HG03066 (cell line): ENCODE results near the gene KRT76.

Experiments
- ATAC-seq: cut with Tn5 transposase; IDR thresholded peaks from one replicate; pipeline ENCODE4 v1.9.1; 2021; ENCODE audit warnings: low read depth; ENCODE audit not compliant: unreplicated experiment

KRT76 gene

DNA sequence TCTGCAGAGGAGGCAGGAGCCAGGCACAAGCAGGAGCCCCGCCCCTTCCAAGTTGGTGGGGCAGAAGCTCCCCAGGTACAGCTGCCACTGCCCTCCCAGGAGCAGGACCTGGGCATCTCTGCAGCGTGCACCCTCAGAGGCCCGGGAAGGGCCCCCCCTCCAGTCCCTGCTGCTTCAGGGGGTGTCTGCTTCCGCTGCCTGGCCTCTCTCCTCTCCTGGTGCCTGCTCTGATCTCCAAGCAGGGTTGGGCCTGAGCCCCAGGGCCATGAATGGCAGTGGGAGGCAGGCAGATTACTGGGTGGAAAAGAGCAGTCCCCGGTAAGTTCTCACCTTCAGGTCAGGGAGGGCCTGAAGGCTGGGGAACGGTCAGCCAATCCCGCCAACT lies 35.0 kb downstream of the KRT76 start:
- ATAC-seq, result no peak

DNA sequence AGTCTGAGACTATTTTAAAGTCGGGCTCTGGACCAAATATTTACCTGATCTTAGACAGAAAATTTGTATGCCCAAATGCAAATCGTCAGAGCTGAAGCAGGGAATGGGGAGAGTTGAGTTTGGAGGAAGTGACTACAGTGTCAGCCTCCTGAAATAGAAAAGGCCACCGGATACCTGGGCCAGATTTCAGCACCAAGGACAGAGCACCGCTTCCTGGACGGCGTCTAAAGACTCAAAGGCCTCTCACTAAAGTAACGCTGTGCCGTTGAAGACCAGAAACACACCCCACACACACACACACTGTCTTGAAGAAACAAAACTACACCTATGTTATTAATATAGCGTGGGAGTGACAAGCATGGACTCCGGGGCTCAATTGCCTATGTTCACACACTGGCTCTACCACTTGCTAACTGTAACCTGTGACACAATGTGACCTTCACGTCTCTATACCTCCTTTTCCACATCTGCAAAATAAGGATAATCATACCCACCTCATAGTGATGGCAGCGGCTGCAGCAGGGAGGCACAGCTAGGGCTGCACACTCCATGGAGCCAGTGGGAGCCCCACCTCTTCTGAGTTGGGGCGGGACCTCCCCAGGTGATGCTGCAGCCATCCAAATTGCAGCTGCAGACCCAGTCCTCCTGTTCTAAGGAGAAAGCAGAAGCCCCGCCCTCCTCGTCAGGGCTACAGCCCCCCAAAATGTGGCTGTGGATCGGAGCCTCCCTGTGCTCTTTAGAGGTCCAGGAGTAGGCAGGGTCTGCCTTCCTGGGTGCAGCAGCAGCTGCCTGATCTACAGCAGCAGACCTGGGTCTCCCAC lies 35.6 kb downstream of the KRT76 start:
- no peak for ATAC-seq

DNA sequence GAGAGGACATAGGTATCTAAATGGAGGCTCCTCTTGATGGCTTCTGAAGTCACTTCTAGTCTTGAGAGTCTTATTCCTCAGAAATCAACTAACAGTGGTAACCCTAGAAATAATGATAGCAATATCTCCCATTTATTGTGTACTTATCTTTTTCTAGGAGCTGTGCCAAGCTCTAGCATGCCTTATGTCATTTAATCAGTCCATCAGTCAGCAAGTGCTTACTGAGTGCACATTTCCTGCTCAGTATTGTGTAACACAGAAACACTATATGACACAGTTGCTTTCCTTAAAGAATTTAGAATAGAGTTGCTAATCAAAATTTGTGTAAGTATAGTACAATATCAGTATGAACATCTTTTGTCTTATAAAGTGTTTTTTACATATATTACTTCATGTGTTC lies 36.6 kb downstream of the KRT76 start:
- ATAC-seq, result no peak

DNA sequence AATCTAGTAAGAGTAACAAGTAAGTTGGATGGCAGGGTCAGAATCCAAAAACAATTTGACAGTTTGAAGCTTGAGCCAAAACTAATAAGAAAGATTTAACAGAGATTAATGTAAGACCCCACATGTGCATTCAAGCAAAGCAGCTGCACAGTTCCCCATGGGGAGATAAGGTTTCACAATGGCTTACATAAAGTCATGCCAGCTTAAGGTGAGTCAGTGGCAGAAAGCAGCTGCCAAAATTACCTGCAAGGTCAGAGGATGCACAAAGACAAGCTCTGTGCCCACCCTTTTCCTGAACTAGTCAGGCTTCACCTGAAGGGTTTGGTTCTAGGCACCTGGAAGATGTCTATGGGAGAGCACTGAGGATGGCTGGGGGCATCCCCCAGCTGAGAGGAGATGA lies 37.2 kb downstream of the KRT76 start:
- ATAC-seq, result no peak

DNA sequence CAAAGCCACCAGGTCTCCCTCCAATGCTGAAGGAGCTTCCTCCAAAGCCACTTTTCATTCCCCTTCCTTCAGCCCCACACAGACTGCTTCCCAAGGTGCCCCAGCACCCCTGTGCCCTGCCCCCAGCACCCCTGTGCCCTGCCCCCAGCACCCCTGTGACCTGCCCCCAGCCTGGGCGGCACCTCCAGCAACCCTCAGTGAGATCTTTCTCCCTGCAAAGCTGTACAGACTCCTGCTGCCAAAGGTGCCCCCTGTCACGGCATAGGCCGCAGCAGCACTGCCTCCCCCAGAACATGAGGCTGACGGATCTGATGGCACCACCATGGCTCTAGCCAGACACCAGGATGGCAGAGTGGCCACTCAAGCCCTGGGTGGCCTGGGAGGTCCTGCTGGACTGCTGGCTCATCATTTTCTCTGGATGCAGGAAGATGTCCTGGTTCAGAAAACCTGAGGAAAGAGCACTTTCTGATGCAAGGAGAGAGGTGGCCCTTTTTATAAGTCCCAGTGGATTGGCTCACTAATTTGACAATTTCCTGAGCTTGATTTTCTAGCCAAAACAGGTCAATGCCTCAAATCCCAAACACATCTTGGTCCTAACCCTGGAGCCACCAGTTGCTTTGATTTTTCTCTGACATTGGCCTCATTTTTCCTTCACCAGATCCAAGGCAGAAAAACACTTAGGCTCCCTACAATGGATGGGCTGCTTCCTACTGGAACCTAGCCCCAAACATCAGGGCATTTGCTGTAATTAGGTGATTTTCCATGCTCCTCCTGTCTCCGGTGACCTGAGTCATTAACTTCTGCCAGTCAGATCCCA lies 41.1 kb downstream of the KRT76 start:
- no peak for ATAC-seq

DNA sequence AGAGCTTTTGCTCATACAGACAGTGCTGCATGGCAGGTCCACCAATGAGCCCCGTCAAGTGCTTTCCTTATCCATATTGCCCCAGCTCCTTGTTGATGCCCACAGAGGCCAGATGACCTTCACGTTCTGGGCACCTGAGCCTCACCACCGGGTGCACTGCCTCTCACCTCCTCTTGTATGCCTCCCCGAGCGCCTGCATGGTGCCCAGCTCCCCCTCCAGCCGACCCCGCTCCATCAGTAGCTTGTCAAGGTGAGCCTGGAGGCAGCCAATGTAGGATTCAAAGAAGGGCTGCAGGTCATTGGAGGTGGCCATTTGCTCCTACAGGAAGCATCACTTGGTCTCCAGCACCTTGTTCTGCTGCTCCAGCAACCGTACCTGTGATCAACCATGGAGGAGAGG lies 42.0 kb downstream of the KRT76 start:
- ATAC-seq, result no peak

DNA sequence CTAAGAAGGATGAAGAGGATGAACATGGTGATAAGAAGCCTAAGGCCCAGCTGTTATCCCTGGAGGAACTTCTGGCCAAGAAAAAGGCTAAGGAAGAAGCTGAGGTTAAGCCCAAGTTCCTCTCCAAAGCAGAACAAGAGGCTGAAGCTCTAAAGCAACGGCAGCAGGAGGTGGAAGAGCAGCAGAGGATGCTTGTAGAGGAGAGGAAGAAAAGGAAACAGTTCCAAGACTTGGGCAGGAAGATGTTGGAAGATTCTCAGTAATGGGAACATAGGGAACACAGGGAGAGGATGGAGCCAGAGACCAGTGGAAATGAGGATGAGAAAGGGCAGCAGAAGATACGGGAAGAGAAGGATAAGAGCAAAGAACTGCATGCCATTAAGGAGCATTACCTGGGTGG lies 46.4 kb downstream of the KRT76 start:
- no peak for ATAC-seq

DNA sequence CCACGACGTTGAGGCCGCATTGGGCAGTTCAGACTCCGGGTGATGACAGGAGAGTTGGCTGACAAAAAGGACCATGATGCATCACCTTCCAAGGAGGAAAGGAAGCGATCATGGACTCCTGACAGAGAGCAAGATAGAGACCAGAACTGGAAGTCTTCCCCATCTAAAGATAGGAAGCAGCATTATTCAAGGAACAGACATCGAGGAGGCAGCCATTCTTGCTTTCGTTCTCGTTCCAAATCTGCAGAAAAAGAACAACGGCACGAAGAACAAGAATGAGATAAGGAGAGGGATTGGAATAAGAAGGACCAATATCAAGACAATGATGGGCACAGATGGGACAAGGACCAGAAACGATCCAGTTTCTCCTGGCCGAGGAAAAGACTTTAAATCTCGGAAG lies 46.8 kb downstream of the KRT76 start:
- no peak for ATAC-seq

DNA sequence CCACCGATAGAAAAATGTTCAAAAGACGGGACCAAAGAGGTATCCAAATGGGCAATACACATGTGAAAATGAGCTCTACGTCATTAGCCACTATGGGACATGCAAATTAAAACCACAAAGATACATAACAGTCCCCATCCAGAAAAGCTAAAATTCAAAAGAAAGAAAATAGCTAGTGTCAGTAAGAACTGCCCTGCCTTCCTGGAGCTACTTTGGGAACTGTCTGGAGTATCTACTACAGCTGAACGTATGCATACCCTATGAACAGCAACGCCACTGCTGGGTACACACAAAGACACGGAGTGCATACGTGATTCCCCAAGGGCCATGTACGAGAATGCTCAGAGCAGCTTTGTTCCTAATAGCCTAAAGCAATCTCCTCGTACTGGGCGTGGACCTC lies 48.0 kb downstream of the KRT76 start:
- no peak for ATAC-seq

DNA sequence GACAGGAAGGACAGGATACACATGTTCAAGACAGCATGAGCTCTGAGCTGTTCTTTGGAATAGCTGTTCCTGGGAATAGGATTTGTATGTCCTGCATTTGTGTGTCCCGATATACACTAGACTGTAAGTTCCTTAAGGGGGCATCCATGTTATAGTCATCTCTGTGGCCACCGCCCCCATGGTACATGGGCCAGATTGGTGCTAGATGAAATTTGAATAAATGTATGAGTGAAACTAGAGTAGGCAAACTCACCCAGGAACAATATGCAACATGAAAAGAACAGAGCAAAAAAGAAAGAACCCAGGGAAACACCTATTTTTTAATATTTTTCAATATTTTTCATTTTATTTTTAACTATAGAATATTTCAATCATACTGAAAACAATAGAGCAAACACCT lies 48.8 kb downstream of the KRT76 start:
- no peak for ATAC-seq

DNA sequence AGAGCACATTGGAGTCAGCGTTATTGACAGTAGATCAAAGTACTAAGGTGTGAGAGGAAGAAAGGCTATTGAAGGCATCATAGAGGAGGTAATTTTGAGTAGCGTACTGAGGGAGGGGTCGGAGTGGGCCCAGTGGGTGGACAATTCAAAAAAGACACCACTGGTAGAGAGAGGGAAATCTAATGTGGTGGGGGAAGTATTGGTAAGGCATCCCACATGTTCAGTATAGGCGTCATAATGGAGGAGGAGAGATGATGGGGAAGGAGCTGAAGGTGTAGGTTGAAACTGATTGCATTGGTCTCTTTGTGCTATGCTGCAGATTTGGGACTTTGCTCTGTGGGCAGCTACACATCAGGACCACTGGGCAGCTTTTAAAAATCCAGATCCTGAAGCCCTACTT lies 50.1 kb downstream of the KRT76 start:
- ATAC-seq, result no peak

DNA sequence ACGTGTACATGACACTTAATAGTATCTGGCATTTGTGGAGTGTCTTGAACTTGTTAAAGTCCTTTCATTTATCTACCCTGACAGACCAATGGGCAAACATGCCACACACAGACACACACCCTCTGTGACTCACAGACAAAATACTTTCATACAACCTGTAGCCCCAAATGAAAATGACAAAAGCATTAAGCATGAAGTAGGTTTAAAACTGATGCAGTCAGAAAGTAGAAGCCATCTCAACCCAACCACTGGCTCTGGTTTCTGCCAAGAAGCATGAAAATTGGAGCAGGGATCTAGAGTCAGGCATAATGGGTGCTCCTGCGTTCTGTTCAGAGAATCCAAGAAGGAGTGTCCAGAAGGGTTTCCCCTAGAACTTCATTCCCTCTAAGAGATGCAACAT lies 50.7 kb downstream of the KRT76 start:
- ATAC-seq, result no peak

DNA sequence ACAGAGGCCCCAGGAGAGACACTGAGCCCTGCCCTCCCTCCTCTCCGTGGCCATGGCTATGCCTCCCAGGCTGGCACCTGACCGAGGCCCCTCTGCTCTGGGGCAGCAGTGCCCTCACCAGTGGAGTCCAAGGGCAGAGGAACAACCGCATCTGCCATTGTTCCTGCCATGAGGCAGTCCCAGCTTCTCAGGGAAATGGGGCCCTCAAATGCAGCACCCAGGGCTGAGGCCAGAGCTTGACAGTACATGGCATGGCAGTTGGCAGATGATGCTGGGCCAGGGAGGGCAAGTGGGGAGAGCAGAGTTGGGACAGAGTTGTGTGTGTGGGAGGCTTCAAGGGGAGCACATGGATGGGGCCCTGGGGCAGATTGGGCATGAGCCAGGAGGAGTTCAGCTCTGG lies 52.8 kb downstream of the KRT76 start:
- no peak for ATAC-seq

DNA sequence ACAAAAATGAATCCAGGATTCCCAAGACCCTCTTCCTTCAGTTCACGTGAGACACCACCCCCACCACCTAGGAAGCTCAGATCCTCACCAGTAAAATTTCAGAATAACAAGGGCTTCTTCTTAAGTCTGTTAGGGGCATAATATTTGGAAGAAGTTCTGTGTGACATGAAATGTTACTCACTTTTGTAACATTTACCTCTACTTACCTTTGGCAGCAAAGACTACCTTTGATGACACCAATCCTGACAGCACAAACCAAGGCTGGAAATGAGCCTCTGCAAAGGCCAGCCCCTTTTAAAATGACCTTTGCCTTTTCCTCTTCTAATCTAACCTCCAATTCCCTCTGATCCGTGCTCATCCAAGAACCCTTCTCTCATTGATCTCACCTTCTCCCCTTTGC lies 54.5 kb downstream of the KRT76 start:
- no peak for ATAC-seq

DNA sequence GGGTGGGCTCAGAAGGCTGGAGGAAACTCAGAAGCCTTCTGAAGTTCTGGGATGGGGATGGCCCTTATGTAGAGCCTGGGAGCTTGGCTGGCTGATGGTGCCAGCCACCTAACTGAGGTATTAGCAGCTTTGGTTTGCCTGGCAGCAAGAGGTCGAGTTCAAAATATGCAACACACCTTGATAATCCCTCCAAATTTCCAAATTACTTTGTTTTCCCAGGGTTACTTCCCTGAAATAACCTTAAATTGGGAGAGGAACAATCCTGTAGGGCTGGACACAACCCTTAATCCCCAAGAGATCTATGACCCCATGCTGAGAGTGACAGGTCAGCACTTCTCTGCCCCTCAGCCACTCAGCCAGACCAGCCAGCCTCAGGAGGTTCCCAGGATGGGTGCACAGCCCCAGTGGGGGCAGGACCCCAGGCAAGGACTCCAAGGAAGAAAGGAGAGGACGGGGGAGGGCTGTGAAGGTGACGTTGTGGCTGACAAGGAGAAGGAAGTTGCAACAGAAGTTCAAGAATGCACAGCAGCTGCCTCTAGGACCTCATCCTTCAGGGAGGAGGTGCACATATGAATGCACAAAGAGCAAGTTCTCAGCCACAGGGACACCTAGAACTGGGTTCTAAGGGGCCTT lies 55.2 kb downstream of the KRT76 start:
- no peak for ATAC-seq

DNA sequence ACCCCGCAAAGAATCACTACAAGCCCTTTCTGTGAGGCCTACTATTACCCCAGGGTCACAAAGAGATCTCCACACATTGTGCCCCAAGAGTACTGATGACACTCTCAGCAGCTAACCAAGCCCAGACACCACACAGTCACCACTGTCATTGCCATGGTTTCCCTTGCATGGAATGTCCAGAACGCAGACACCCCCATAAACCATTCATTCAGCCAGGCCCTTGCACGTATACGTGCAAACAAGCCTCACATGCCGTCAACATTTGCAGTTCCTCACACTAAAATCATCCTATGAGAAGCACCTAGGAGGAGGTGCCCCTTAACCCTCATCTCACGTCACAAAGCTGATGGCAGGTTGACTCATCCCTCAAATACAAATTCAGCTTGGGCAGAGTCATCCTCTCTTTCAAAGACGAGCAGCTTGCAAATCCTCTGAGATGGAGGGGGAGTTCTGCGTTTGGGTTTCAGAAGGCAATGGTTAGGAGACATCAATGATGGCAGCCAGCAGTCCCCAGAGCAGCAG lies 56.7 kb downstream of the KRT76 start:
- ATAC-seq, result no peak
